Naive thymus-derived CD4-positive, alpha-beta T cell (primary cell): ENCODE results near the gene PGF. TPM values are rescaled to one million over a fixed set of nuclear protein-coding genes. Genes with fewer than 3 reads are reported as not detected.

Experiments
- ATAC-seq: fragments of 150-1000 bp; cut with Tn5 transposase; 2 replicates; pipeline ENCODE4 v1.10.0; 2021; ENCODE audit warnings: mild to moderate bottlenecking, moderate library complexity
- CTCF ChIA-PET: fragments of 350-600 bp; sonication (Branson Sonifier 250); formaldehyde crosslinking; loops from one replicate; lab custom pipeline; 2021; ENCODE audit warnings: antibody characterized with exemption; lab: Charles Lee
- POLR2A ChIA-PET: fragments of 350-600 bp; sonication (Branson Sonifier 250); formaldehyde crosslinking; loops from one replicate; lab custom pipeline; 2021; ENCODE audit warnings: antibody characterized with exemption, inconsistent platforms; lab: Charles Lee
- DNase-seq, 9 donors: peaks; one replicate each; pipeline versions ENCODE4 v3.0.0 to v3.0.0-alpha.2; 2020 to 2022; ENCODE audit warnings: mixed read lengths in 1 of 9
- H3K27ac ChIP-seq: one replicate; pipeline ENCODE4 v1.7.0; 2013; ENCODE audit warnings: mild to moderate bottlenecking, low read depth, low read length, moderate library complexity
- H3K27me3 ChIP-seq, 2 donors: one replicate each; pipeline ENCODE4 v1.7.0; 2013; ENCODE audit warnings: low read length in 2 of 2, mild to moderate bottlenecking in 2 of 2, moderate library complexity in 2 of 2; ENCODE audit not compliant: control insufficient read depth in 2 of 2, insufficient read depth in 2 of 2
- H3K36me3 ChIP-seq, 3 experiments: 1 replicate in 2 of 3; 2 replicates in 1 of 3; pipeline ENCODE4 v1.7.0; 2013; ENCODE audit warnings: low read length in 3 of 3, mild to moderate bottlenecking in 3 of 3, moderate library complexity in 1 of 3; ENCODE audit not compliant: insufficient read depth in 3 of 3, control insufficient read depth in 2 of 3
- H3K4me1 ChIP-seq, 2 donors: one replicate each; pipeline ENCODE4 v1.7.0; 2013; ENCODE audit warnings: low read length in 2 of 2, mild to moderate bottlenecking in 2 of 2, moderate library complexity in 1 of 2; ENCODE audit not compliant: control insufficient read depth in 2 of 2, insufficient read depth in 2 of 2
- H3K4me3 ChIP-seq: 2 replicates; pipeline ENCODE4 v1.7.0; 2013; ENCODE audit warnings: mild to moderate bottlenecking, low read length
- H3K9me3 ChIP-seq, 3 experiments: 1 replicate in 2 of 3; 2 replicates in 1 of 3; pipeline ENCODE4 v1.7.0; 2013; ENCODE audit warnings: low read length in 3 of 3; ENCODE audit not compliant: control insufficient read depth in 2 of 3
- H3K27ac Mint-ChIP-seq, 9 donors: one replicate each; pipeline ENCODE4 v1.8.0; 2020 to 2022; ENCODE audit warnings: mixed read lengths in 9 of 9, mild to moderate bottlenecking in 8 of 9, moderate library complexity in 5 of 9, inconsistent platforms in 2 of 9
- H3K27me3 Mint-ChIP-seq, 5 donors: one replicate each; pipeline ENCODE4 v1.8.0; 2021 to 2022; ENCODE audit warnings: mixed read lengths in 5 of 5, mild to moderate bottlenecking in 1 of 5
- H3K36me3 Mint-ChIP-seq, 5 donors: one replicate each; pipeline ENCODE4 v1.8.0; 2020 to 2022; ENCODE audit warnings: mixed read lengths in 5 of 5, mild to moderate bottlenecking in 3 of 5, inconsistent platforms in 1 of 5
- H3K4me1 Mint-ChIP-seq, 7 donors: one replicate each; pipeline ENCODE4 v1.8.0; 2020 to 2022; ENCODE audit warnings: mixed read lengths in 7 of 7, mild to moderate bottlenecking in 3 of 7, inconsistent platforms in 1 of 7
- H3K4me3 Mint-ChIP-seq, 10 donors: one replicate each; pipeline ENCODE4 v1.8.0; 2020 to 2022; ENCODE audit warnings: mild to moderate bottlenecking in 10 of 10, mixed read lengths in 10 of 10, moderate library complexity in 6 of 10, inconsistent platforms in 2 of 10
- H3K9me3 Mint-ChIP-seq, 11 donors: one replicate each; pipeline ENCODE4 v1.8.0; 2020 to 2022; ENCODE audit warnings: mixed read lengths in 11 of 11, mild to moderate bottlenecking in 4 of 11, inconsistent platforms in 1 of 11, moderate library complexity in 1 of 11
- intact Hi-C, 2 donors: fragments of 100-400 bp; cut with micrococcal nuclease; formaldehyde crosslinking; loops; one replicate each; pipeline ENCODE4 v1.15.1; 2023
- polyA plus RNA-seq, 2 donors: library from polyadenylated mRNA; unstranded; fragments of 300-500 nt; fragmentation: Illumina TruSeq; gene quantifications; one replicate each; pipeline ENCODE4 v1.2.3, GENCODE V29; 2021
- total RNA-seq, 6 experiments: library from RNA in 5 of 6; stranded (reverse) in 5 of 6; gene quantifications; 1 replicate in 5 of 6; 2 replicates in 1 of 6; pipeline ENCODE4 v1.2.3 and lab custom pipeline; 2021 to 2026

PGF gene
- total and polyA plus RNA-seq, 7 experiments from 2014 or later, result 0.17 to 0.37 (median 0.22) TPM; not detected in 4

GRCh38 chr14:74913986-74914573 is 41.3 kb downstream of the PGF start:
- H3K36me3 ChIP-seq, result no peaks in the 10 kb centered on the region
- peaks cover 0 to 3% (median 0%) of the 10 kb centered on the region in 7 donors for H3K4me1 Mint-ChIP-seq
- H3K9me3 Mint-ChIP-seq, result no peaks in the 10 kb centered on the region
- no peak for ATAC-seq
- H3K4me1 ChIP-seq, result no peaks in the 10 kb centered on the region
- no peak overlapping the region for H3K27ac ChIP-seq
- ChIA-PET CTCF (interaction anchor here (1.6 to 1.9 kb wide), 2 partner anchors 9 to 54 kb away, joined by 4 to 5 read pairs; no protein-coding TSS in a partner anchor), POLR2A (no interaction called here)
- no peak overlapping the region for H3K4me3 ChIP-seq
- no peaks in the 10 kb centered on the region for H3K27me3 Mint-ChIP-seq
- no peak for DNase-seq
- H3K9me3 ChIP-seq, result no peaks in the 10 kb centered on the region
- H3K27me3 ChIP-seq, result no peaks in the 10 kb centered on the region
- H3K27ac Mint-ChIP-seq, result no peak overlapping the region
- no peak overlapping the region for H3K4me3 Mint-ChIP-seq
- intact Hi-C loops, result loop anchor here (1.0 kb wide), 2 partner anchors 174 to 389 kb away; no protein-coding TSS in a partner anchor
- H3K36me3 Mint-ChIP-seq, result peaks cover 0 to 3% (median 0%) of the 10 kb centered on the region in 5 donors

- Histone ChIP-seq H3K9me3 (no peaks in the 10 kb centered on the region), H3K27ac (no peak overlapping the region), H3K27me3 (no peaks in the 10 kb centered on the region), H3K4me1 (no peaks in the 10 kb centered on the region), H3K4me3 (no peak overlapping the region), H3K36me3 (no peaks in the 10 kb centered on the region)
- no peak overlapping the region for H3K4me3 Mint-ChIP-seq
- POLR2A ChIA-PET, result no interaction called here
- intact Hi-C loops, result no loop called here
- CTCF ChIA-PET, result no interaction called here
- H3K36me3 Mint-ChIP-seq, result peaks cover 0 to 3% (median 0%) of the 10 kb centered on the region in 5 donors
- ATAC-seq, result no peak
- H3K4me1 Mint-ChIP-seq, result peaks cover 0 to 3% (median 0%) of the 10 kb centered on the region in 7 donors
- peak overlapping the region in 1 of 9 donors; percentile 14 for H3K27ac Mint-ChIP-seq
- no peaks in the 10 kb centered on the region for H3K27me3 Mint-ChIP-seq
- no peaks in the 10 kb centered on the region for H3K9me3 Mint-ChIP-seq
- DNase-seq, result no peak
Measured at GRCh38 chr14:74913393-74913910, 41.9 kb downstream of the PGF start.

- CTCF ChIA-PET, result no interaction called here
- intact Hi-C loops, result no loop called here
Measured at GRCh38 chr14:74912801-74913200, 42.6 kb downstream of the PGF start.

GRCh38 chr14:74912111-74912510 is 43.3 kb downstream of the PGF start:
- CTCF ChIA-PET, result interaction anchor here (0.6 kb wide), 1 partner anchor 34 kb away, joined by 3 read pairs; no protein-coding TSS in a partner anchor
- POLR2A ChIA-PET, result no interaction called here

More at GRCh38 chr14:74912801-74913200, 42.6 kb downstream of the PGF start:
- no peaks in the 10 kb centered on the region for H3K9me3 ChIP-seq
- H3K36me3 Mint-ChIP-seq, result peaks cover 0 to 3% (median 0%) of the 10 kb centered on the region in 5 donors
- no peaks in the 10 kb centered on the region for H3K4me1 ChIP-seq
- H3K4me3 Mint-ChIP-seq, result no peak overlapping the region
- H3K27ac Mint-ChIP-seq, result no peak overlapping the region
- no peaks in the 10 kb centered on the region for H3K9me3 Mint-ChIP-seq
- no peaks in the 10 kb centered on the region for H3K36me3 ChIP-seq
- no peaks in the 10 kb centered on the region for H3K27me3 ChIP-seq
- H3K27me3 Mint-ChIP-seq, result no peaks in the 10 kb centered on the region
- no peak overlapping the region for H3K4me3 ChIP-seq
- POLR2A ChIA-PET, result no interaction called here
- no peak for DNase-seq
- no peak for ATAC-seq
- H3K27ac ChIP-seq, result no peak overlapping the region
- H3K4me1 Mint-ChIP-seq, result peaks cover 0 to 3% (median 0%) of the 10 kb centered on the region in 7 donors

GRCh38 chr14:74911704-74912103 is 43.7 kb downstream of the PGF start:
- POLR2A ChIA-PET, result no interaction called here
- H3K4me3 Mint-ChIP-seq, result no peak overlapping the region
- H3K27me3 ChIP-seq, result no peaks in the 10 kb centered on the region
- H3K36me3 Mint-ChIP-seq, result peaks cover 0 to 3% (median 0%) of the 10 kb centered on the region in 5 donors
- H3K27ac Mint-ChIP-seq, result peak overlapping the region in 1 of 9 donors; percentile 22
- no peak overlapping the region for H3K27ac ChIP-seq
- intact Hi-C loops, result no loop called here
- CTCF ChIA-PET, result interaction anchor here (0.6 kb wide), 1 partner anchor 33 kb away, joined by 3 read pairs; no protein-coding TSS in a partner anchor
- DNase-seq (no peak), ATAC-seq (no peak)
- no peaks in the 10 kb centered on the region for H3K9me3 Mint-ChIP-seq
- H3K9me3 ChIP-seq, result no peaks in the 10 kb centered on the region
- peaks cover 0 to 9% (median 3%) of the 10 kb centered on the region in 7 donors for H3K4me1 Mint-ChIP-seq
- H3K27me3 Mint-ChIP-seq, result no peaks in the 10 kb centered on the region
- no peaks in the 10 kb centered on the region for H3K4me1 ChIP-seq
- no peak overlapping the region for H3K4me3 ChIP-seq
- H3K36me3 ChIP-seq, result no peaks in the 10 kb centered on the region

More at GRCh38 chr14:74912111-74912510, 43.3 kb downstream of the PGF start:
- DNase-seq, result no peak
- Mint-ChIP-seq H3K36me3 (peaks cover 0 to 3% (median 0%) of the 10 kb centered on the region in 5 donors), H3K4me3 (no peak overlapping the region), H3K4me1 (peaks cover 0 to 7% (median 3%) of the 10 kb centered on the region in 7 donors), H3K27me3 (no peaks in the 10 kb centered on the region), H3K9me3 (no peaks in the 10 kb centered on the region), H3K27ac (peak overlapping the region in 2 of 9 donors; percentile 22 to 41)
- no peak for ATAC-seq
- H3K9me3 ChIP-seq, result no peaks in the 10 kb centered on the region
- no peak overlapping the region for H3K27ac ChIP-seq
- intact Hi-C loops, result no loop called here
- H3K27me3 ChIP-seq, result no peaks in the 10 kb centered on the region
- H3K4me3 ChIP-seq, result no peak overlapping the region
- no peaks in the 10 kb centered on the region for H3K36me3 ChIP-seq
- H3K4me1 ChIP-seq, result no peaks in the 10 kb centered on the region

GRCh38 chr14:74911221-74911620 is 44.2 kb downstream of the PGF start:
- H3K27me3 ChIP-seq, result no peaks in the 10 kb centered on the region
- H3K4me3 Mint-ChIP-seq, result no peak overlapping the region
- H3K27ac Mint-ChIP-seq, result no peak overlapping the region
- H3K36me3 ChIP-seq, result no peaks in the 10 kb centered on the region
- peaks cover 0 to 3% (median 0%) of the 10 kb centered on the region in 5 donors for H3K36me3 Mint-ChIP-seq
- H3K27ac ChIP-seq, result no peak overlapping the region
- CTCF ChIA-PET, result no interaction called here
- no peaks in the 10 kb centered on the region for H3K9me3 ChIP-seq
- H3K9me3 Mint-ChIP-seq, result no peaks in the 10 kb centered on the region
- no peaks in the 10 kb centered on the region for H3K27me3 Mint-ChIP-seq
- ATAC-seq, result no peak
- no peak for DNase-seq
- no peaks in the 10 kb centered on the region for H3K4me1 ChIP-seq
- peaks cover 0 to 9% (median 3%) of the 10 kb centered on the region in 7 donors for H3K4me1 Mint-ChIP-seq
- intact Hi-C loops, result no loop called here
- no peak overlapping the region for H3K4me3 ChIP-seq
- POLR2A ChIA-PET, result no interaction called here
